ENCODE measurements around the gene GDF3.
"Not testable (repeated sequence)": the region's sequence is repeated elsewhere in the genome, so short reads cannot be mapped to it uniquely, and the experiment has no call there.

Gene GDF3

GRCh38 chr12:7695566-7696197, at the start of gene GDF3:
Gene GDF3, minus strand, starts transcription at chr12:7695775. Its CDS starts 47 bp downstream, at chr12:7695728.
- DNase-seq (ENCODE audit: low read depth in 1 of 2, low spot score in 1 of 2) = no peak

DNA sequence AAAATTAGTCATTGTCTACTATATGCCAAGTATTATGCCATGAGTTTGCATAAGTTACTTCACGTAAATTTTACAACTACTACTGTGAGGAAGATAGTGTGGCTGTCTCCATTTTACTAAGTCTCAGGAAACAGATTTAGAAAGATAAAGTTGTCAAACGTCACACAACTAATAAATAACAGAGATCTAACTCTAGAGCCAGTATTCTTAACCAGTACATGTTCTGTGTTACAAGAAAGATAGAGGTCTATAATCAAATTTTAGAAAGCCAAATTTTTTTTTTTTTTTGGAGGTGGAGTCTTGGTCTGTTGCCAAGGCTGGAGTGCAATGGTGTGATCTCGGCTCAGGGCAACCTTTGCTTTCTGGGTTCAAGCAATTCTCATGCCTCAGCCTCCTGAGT, 37.4 kb upstream of the GDF3 start:
- no peak for DNase-seq (ENCODE audit: low read depth in 1 of 2, low spot score in 1 of 2)

- no peak for DNase-seq (ENCODE audit: low read depth in 1 of 2, low spot score in 1 of 2)
Observed at GRCh38 chr12:7731486-7731885, 35.9 kb upstream of the GDF3 start.

DNA sequence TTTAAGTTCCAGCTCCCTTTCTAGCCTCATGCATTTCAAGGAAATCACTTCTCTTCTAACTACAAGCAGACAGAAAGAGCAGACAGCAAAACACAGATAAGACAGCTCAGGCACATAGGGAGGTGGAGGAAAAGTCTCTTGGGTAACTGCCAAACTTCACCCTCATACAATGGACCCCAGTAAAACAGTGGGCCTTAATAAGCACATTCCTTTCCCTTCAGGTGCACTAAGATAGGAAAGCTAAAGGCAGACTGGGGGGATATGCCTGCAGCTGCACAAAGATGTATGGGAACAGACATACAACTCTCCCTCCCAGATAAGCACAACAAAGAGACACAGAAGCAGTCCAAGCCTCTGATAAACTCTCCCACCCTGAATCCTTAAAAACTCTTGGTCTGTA, 35.4 kb upstream of the GDF3 start:
- DNase-seq (ENCODE audit: low read depth in 1 of 2, low spot score in 1 of 2) = not testable (repeated sequence)

GRCh38 chr12:7729746-7730145, 34.2 kb upstream of the GDF3 start:
- DNase-seq (ENCODE audit: low read depth in 1 of 2, low spot score in 1 of 2) = no peak

GRCh38 chr12:7723926-7724325, 28.4 kb upstream of the GDF3 start:
- no peak for DNase-seq (ENCODE audit: low read depth in 1 of 2, low spot score in 1 of 2)

- DNase-seq (ENCODE audit: low read depth in 1 of 2, low spot score in 1 of 2) = no peak
Observed at GRCh38 chr12:7719946-7720730, 24.6 kb upstream of the GDF3 start.

DNA sequence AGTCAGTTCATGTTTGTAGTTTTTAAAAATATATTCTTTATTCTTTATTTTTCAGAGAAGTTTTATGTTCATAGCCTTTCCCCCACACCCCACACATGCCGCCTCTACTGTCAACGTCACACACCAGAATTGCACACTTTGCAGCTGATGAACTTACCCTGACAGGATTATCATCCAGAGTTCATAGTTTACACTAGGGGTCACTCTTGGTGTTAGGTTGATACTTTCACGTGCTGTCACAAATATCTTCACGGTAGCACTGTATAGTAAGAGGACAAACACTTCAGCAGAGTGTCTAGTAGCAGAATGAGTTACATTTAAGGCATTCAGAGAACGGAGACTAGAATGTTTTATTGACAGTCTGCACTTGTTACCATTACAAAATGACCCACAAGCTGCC, 20.8 kb upstream of the GDF3 start:
- no peak for DNase-seq (ENCODE audit: low read depth in 1 of 2, low spot score in 1 of 2)

- DNase-seq (ENCODE audit: low read depth in 1 of 2, low spot score in 1 of 2) = no peak
Observed at GRCh38 chr12:7712841-7713442, 17.4 kb upstream of the GDF3 start.

DNA sequence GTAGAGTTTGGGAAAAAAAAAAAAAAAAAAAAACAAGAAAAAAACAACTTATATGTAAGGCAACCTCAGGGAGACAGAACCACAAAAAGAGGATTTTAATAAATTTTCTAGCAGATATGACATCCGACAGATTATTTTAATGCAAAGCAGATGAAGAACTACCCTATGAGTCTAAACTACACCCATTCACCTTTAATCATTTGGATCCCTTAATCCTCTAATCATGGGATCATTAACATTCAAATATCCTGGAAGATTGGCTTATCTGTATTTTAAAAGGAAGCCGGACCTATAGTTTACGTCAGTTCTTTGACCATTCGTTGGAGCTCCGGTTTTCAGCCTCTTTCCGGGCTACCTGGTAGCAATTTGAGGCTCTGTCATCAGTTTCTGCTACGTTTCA, 15.6 kb upstream of the GDF3 start, which contains the start of gene DPPA3:
DPPA3 (plus strand) TSS at position 301 of the 400 bp plus-strand sequence. CDS start 138 bp downstream, outside the sequence.
- DNase-seq (ENCODE audit: low read depth in 1 of 2, low spot score in 1 of 2) = no peak

GRCh38 chr12:7709969-7710675, 14.5 kb upstream of the GDF3 start:
- DNase-seq (ENCODE audit: low read depth in 1 of 2, low spot score in 1 of 2) = no peak

GRCh38 chr12:7705846-7706245, 10.3 kb upstream of the GDF3 start:
- no peak for DNase-seq (ENCODE audit: low read depth in 1 of 2, low spot score in 1 of 2)

- DNase-seq (ENCODE audit: low read depth in 1 of 2, low spot score in 1 of 2) = no peak
Observed at GRCh38 chr12:7695237-7695560, 376 bp downstream of the GDF3 start.

DNA sequence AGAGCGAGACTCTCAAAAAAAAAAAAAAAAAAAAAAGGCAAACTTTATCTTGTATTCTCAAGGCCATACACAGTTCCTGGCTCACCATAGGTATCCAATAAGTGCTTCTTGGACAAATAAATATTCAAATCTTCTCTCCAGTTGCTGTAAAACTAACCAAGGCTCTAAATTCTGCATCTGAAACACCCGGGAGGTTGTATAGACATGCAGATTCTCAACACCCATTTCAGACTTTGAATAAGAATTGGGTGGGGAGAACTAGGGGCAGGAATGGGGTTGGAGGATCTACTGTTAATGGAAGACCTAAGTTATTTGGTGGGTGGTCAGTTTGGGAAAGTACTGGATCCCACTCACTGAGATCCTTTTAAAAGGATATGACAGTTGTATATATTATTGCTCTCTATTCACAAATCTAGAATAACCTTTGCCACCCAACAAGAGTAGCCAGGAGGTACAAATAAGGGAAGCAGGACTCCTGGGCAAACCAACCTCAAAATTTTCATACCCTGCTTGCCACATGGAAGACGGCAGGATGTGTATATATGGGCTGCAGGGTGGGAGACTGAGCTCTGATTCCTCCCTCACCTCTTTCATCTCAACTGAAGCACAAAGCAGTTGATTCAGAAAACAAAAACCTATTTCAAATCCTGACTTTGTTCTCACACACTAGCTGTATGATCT, 879 bp downstream of the GDF3 start:
- DNase-seq (ENCODE audit: low read depth in 1 of 2, low spot score in 1 of 2) = no peak

- DNase-seq (ENCODE audit: low read depth in 1 of 2, low spot score in 1 of 2) = no peak
Observed at GRCh38 chr12:7693793-7694192, 1.8 kb downstream of the GDF3 start.

DNA sequence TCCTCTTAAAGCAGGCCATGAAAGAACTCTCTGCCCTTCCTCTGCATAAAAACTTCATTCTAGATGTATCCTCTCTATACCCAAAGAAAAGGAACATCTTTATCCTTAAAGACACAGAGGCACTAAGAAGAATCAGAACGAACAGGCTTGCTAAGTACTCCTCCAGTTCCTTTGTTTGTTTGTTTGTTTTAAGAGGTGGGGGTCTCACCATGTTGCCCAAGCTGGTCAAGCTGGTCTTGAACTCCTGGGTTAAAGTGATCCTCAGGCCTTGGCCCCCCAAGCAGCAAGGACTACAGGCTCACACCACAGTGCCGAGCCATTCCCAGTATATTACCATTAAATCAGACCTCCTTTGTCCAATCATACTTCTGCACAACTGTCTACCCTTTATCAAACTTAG, 14.0 kb downstream of the GDF3 start:
- no peak for DNase-seq (ENCODE audit: low read depth in 1 of 2, low spot score in 1 of 2)

DNA sequence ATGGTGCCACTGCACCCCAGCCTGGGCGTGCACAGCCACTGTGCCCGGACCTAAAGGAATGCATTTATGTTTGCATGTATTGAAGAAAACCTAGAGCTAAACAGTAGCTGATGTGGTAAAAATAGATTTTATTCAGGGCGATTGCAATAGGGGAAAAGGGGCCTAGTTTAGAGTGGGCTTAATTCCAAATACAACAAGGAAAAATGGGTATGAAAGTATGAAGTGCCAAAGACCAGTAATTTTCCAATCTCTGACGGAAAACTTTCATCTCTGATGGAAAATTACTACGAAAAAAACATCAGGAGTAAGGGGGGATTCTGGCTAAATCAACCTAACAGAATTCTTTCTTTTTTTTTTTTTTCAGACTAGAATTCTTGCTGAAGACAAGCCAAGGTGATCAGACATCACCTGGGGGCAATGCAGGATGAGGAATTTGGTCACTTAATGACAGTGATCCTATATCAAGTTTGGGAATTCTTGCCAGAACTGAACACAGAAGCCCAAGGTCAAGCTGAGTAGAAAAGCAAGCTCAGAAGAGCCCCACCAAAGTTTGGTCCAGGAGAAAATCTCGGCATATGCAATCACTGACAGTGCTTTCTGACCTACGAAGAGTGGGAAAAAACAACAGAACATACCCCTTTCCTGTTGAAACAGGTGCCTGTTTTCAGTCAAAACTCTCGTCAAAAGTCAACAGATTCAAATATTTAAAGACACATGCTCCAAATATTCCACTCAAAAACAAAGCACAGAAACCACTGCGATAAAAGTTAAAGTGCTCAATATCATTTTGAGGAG, 16.1 kb downstream of the GDF3 start:
- no peak for DNase-seq (ENCODE audit: low read depth in 1 of 2, low spot score in 1 of 2)

DNA sequence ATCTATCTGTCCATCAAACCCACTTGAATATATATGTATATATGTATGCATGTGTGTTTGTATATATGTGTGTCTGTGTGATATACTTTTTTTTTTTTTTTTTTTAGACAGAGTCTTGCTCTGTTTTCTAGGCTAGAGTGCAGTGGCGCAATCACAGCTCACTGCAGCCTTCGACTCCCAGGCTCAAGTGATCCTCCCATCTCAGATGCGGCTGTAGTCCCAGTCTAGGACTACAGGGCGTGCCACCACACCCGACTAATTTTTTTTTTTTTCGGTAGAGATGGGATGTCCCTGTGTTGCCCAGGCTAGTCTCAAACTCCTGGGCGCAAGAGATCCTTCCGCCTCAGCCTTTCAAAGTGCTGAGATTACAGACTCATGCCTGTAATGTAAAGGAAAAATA, 16.8 kb downstream of the GDF3 start:
- DNase-seq (ENCODE audit: low read depth in 1 of 2, low spot score in 1 of 2) = no peak

GRCh38 chr12:7677432-7677888, 18.1 kb downstream of the GDF3 start:
- DNase-seq (ENCODE audit: low read depth in 1 of 2, low spot score in 1 of 2) = not testable (repeated sequence)

GRCh38 chr12:7675455-7675854, 20.1 kb downstream of the GDF3 start:
- not testable (repeated sequence) for DNase-seq (ENCODE audit: low read depth in 1 of 2, low spot score in 1 of 2)

Measured in activated T-helper 1 cell treated with anti-CD3 and anti-CD28 coated beads, Interleukin-2, amount 50 U/mL, for 16 hours (primary cell).